ENCODE results near the gene GAS7.

- TF ChIP-seq CTCF (IDR thresholded peaks at IDR 0.05): no peak
- TF ChIP-seq POLR2A (IDR thresholded peaks at IDR 0.05): no peak
These were observed 8.7 kb upstream of the GAS7 start for GRCh38 chr17:10207153-10207552.
